ENCODE data around the gene ATOH8.

The ATOH8 gene, protein sequence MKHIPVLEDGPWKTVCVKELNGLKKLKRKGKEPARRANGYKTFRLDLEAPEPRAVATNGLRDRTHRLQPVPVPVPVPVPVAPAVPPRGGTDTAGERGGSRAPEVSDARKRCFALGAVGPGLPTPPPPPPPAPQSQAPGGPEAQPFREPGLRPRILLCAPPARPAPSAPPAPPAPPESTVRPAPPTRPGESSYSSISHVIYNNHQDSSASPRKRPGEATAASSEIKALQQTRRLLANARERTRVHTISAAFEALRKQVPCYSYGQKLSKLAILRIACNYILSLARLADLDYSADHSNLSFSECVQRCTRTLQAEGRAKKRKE

DNA sequence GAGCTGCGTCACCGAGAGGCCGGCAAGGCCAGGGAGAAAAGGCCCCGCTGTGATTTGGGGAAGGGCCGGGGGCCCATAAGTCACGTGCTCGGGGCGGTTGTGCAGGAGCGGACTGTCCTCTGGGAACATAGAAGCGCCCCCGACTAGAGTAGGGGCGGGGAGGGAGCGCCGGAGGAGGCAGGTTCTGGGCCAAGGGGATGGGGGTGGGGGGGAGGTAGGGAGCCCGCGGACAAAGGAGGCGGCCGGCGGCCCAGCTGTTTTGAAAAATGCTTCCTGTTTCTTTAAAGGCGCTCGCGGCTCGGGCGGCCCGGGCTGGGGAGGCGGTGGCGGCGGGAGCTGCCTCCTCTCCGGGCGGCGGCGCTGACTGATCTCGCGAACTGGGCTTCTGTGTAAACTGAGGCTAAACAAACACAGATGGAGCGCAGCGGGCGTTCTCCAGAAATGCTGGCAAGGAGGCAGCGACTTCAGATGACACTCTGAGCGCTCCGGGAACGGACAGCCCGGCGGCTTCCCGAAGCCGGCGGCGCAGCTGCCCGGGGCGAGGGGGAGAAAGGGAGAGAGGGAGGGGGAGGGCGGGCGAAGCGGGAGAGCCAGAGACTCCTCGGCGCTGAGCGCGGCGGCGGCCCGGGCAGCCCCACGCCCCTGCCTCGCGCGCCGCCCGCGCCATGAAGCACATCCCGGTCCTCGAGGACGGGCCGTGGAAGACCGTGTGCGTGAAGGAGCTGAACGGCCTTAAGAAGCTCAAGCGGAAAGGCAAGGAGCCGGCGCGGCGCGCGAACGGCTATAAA is at the start of gene ATOH8:
TSS of gene ATOH8 (plus strand) at position 467 of the 788 bp plus-strand sequence. CDS start at position 666, 199 bp downstream.
- peak within 1 kb of the TSS; percentile 53 for H3K4me3 ChIP-seq (replicated peaks; ENCODE audit: low read depth, low read length)
- TF ChIP-seq, protein P1, sequence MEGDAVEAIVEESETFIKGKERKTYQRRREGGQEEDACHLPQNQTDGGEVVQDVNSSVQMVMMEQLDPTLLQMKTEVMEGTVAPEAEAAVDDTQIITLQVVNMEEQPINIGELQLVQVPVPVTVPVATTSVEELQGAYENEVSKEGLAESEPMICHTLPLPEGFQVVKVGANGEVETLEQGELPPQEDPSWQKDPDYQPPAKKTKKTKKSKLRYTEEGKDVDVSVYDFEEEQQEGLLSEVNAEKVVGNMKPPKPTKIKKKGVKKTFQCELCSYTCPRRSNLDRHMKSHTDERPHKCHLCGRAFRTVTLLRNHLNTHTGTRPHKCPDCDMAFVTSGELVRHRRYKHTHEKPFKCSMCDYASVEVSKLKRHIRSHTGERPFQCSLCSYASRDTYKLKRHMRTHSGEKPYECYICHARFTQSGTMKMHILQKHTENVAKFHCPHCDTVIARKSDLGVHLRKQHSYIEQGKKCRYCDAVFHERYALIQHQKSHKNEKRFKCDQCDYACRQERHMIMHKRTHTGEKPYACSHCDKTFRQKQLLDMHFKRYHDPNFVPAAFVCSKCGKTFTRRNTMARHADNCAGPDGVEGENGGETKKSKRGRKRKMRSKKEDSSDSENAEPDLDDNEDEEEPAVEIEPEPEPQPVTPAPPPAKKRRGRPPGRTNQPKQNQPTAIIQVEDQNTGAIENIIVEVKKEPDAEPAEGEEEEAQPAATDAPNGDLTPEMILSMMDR (IDR thresholded peaks at IDR 0.05; ENCODE audit: low read depth, low read length, missing control alignments) = no peak
- no peak for DNase-seq (ENCODE audit: extremely low read depth, low read depth)

DNA sequence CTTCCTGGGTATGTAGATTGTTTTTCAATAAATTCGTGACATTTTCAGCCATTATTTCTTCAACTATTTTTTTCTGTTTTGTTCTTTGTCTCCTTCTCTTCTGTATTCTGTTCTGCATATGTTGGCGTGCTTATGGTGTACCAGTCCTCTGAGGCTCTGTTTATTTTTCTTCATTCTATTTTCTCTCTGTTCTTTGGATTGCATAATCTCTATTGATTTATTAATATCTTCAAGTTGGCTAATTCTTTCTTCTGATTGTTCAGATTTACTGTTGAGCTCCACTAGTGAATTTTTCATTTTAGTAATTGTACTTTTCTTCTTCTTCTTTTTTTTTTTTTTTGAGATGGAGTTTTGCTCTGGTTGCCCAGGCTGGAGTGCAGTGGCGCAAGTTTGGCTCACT is 49.8 kb upstream of the ATOH8 start:
- TF ChIP-seq, protein P1 (IDR thresholded peaks at IDR 0.05; ENCODE audit: low read depth, low read length, missing control alignments) = no peak
- no peak for DNase-seq (ENCODE audit: extremely low read depth, low read depth)
- no peak overlapping the region for H3K4me3 ChIP-seq (replicated peaks; ENCODE audit: low read depth, low read length)

DNA sequence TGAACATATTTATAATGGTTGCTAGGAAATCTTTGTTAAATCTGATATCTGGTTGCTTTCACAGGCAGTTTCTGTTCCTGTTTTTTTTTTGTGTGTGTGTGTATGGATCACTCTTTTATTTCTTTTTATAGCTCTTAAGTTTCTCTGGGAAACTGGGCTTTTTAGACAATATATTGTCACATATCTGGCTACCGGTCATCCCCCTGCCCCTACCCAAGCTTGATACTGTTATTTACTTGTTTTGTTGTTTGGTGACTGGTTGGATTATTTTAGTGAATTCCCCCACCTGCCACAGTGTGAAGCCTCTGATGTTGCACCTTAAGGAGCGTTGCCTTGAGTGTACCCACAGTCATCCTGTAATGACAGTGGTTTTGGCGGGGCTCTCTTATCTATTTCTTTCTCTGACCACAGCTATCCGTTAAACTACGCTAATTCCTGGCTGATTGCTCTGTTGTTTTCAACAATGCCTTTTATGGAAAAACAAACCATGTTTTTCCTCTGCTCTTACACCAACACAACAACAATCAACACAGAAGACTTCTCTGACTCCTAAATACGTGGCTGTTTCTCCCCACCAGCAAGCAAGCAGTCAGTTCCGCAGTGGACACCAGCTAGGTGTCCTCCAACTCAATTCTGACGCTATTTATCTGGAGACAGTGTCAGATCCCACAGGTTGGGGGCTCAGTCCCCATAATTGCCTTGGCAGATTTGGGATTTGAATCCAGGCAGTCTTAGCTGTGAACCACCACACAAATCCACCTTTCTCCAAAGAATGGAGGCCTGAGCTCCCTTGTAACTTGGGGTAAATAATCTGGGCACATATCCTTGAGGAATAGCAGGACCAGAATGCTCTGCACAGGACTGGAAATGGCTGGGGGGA is 48.8 kb upstream of the ATOH8 start:
- DNase-seq (ENCODE audit: extremely low read depth, low read depth) = no peak
- no peak overlapping the region for H3K4me3 ChIP-seq (replicated peaks; ENCODE audit: low read depth, low read length)
- TF ChIP-seq, protein P1 (IDR thresholded peaks at IDR 0.05; ENCODE audit: low read depth, low read length, missing control alignments) = no peak

DNA sequence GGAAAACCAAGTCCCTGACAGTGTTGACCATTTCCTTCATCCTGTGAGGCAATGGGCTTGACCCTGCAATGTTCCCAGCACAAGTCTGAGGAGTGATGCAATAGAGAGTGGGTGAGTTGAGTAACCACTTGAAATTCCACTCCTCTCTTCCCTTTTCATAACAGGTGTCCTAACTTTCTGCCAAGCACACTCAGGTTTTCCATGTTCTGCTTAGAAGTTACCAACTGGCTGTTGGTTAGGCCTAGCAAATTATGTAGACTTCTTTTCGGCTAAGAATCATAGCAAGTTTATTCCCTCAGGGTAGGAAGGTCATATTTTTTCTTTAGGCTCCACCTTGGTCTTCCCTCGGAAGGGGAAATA is 48.1 kb upstream of the ATOH8 start:
- no peak overlapping the region for H3K4me3 ChIP-seq (replicated peaks; ENCODE audit: low read depth, low read length)
- peak; percentile 59 for DNase-seq (ENCODE audit: extremely low read depth, low read depth)
- TF ChIP-seq, protein P1 (IDR thresholded peaks at IDR 0.05; ENCODE audit: low read depth, low read length, missing control alignments) = no peak

DNA sequence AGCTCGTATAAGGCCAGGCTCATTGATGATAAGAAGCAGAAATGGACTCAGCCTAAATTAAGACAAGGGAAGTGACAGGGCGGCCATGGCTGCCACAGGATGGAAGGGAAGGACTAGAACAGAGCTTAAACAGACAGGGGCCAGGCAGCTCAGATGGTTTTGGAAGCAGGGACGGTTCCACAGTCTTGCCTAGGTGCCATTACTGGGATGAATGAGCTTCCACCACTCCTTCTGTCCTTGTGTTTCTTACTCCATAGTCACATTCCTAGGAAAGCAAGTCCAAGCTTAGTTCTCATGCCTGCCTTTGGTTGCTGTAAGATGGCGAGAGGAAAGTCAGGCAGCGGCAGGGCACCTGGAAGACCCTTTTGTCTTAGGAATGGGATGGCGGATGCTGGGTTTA is 47.7 kb upstream of the ATOH8 start:
- no peak overlapping the region for H3K4me3 ChIP-seq (replicated peaks; ENCODE audit: low read depth, low read length)
- DNase-seq (ENCODE audit: extremely low read depth, low read depth) = no peak
- TF ChIP-seq, protein P1 (IDR thresholded peaks at IDR 0.05; ENCODE audit: low read depth, low read length, missing control alignments) = no peak

DNA sequence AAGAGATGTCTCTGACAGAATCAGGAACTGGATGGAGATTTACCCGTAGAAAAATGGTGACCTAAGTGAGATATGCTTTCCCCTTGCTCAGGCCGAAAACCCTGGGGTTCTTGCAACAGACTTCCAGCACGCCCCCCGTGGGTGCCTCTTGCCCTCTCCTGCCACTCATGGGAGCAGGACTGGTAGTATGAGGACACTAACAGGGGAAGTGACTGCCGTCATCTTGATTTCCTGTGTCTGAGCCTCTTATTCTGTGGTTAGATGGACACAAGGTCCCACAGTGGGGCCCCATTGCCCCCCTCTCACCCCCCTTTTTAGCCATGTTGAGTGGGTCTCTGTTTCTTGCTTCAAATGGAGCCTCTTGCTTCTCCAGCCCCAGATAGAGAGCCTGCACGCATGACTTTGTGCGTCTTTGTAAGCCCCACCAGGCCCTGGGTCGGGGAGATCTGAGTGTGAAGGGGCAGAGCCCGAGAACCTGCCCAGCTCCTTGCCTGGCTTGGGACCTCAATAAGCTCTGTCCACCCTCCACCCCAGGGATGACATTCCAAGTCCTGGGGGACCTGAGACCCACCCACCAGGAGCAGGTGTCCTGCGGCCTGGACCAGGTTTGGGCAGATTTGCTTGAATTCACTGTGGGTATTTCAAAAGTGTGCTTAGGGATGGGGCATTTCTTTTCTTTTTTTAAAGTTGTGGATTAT is 47.0 kb upstream of the ATOH8 start:
- no peak overlapping the region for H3K4me3 ChIP-seq (replicated peaks; ENCODE audit: low read depth, low read length)
- DNase-seq (ENCODE audit: extremely low read depth, low read depth) = no peak
- TF ChIP-seq, protein P1 (IDR thresholded peaks at IDR 0.05; ENCODE audit: low read depth, low read length, missing control alignments) = no peak

Data from HFF-Myc (cell line).